GM12873 (cell line): Measurements from ENCODE around the gene LBH.

Experiments
- CTCF ChIP-seq: IDR thresholded peaks from 2 replicates; pipeline ENCODE4 v1.5.1; 2012; ENCODE audit warnings: low read depth, mild to moderate bottlenecking, moderate library complexity, low read length, control low read depth; ENCODE audit not compliant: insufficient read depth; ENCODE audit errors: missing control alignments

LBH gene

GRCh38 chr2:30216157-30216556 is 15.2 kb upstream of the LBH start:
- no peak for TF ChIP-seq CTCF

DNA sequence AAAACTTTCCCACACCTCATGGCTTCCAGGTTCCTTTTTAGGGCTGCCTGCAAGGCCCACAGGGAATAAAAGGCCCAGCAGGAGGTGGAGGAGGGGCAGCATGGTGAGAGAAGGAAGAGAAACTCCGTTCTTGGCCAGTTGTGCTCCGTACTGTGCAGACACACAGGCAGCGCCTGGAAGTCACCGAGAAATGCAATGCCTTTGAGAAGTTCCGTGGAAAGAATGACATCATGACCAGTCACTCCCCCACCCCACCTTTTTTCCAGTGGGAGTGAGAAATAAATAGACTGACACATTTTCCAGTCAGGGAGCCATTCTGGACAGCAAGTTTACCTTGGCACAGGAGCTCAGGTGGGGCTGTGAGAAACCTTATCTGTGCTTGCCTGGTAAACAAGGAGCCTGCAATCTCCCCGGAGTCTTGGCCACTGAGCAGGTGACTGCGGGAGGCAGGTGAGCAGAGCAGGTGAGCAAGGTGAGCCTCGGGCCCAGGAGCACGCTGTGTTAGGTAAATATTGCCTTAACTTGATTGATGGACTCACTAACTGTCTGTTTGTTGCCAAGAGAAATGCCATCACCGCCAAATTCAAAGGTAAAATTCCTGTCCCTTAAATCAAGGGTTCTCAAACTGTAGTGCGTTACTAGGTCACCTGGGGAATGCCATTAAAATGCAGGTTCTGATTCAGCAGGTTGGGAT is 13.5 kb upstream of the LBH start:
- TF ChIP-seq CTCF = no peak

DNA sequence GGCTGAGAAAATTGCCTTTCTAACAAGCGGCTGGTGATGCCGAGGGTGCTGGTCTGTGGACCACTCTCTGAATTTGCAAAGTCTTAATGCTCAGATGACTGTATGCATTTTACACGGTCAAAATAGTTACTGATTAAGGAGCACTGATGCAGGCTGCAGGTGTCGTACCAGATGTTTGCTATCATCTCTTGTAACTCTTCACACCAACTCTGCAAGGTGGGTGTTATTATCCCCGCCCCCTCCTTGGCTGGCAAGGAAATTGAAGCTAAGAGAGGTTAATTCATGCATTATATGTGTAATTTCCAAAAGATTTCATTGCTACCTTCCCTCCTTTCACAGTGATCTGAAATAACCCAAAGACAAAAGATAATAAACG is 13.0 kb upstream of the LBH start:
- no peak for TF ChIP-seq CTCF

DNA sequence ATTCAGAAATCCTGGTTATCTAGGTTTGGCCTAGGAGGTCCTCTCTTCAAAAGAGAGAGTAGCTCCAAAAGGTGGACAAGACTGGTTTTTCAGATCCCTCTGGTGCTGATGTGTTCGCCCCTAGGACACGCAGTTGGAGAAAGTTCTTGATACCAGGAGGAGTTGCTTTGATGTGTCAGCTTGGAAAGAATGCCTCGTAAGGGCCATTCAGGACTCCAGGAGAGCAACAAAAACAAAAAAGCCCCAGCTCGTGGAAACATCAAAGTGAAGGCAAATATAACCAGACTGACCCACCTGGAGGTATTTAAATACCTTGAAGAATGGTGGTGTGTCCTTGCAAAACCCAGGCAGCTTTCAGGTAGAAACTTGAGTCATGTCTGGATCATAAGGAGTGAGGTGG is 12.5 kb upstream of the LBH start:
- no peak for TF ChIP-seq CTCF

DNA sequence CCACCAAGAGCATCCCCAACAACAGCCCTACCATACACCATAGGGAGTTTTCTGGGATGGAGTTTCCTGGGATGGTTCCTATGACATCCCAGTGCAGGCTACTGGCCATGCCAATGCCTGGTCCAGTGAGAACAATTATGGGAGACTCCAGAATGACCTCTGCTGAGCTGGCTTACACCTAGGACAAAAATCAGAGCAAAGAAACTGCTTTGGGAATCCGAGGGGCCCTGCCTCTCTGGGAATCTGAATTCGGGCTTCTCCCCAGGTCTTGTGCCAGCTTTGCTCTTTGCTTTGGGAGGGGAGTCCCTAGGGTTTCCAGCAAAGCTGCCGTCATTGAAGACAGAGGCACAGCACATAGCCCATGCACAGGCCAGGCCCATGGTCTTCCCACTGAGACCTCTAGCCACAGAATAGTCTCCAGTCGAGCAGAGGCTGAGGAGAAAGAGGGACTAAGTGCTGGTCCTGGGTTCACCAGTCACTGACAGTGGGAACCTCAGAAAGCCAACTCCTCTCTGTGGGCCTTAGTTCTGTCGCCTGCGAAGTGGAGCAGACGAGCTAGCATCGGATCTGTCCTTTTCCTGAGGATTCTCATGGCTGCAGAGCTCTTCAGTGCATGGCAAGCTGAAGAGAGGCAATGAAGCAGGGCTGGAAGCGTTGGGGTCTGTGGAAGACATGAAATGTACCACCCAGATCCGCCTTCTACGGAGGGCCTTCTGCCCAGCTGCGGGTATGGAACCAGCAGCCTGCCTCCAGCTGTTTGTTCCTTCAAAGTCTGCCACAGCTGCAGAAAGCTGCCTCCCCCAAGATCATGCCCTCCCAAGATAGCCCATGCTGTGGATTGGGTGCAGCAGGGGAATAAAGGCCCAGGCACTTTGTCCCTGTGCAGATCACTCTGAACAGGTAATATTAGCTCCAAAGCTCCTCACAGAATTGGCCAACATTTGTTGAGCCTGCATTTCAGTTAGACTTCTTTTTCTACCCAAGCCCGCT is 11.2 kb upstream of the LBH start:
- no peak for TF ChIP-seq CTCF

DNA sequence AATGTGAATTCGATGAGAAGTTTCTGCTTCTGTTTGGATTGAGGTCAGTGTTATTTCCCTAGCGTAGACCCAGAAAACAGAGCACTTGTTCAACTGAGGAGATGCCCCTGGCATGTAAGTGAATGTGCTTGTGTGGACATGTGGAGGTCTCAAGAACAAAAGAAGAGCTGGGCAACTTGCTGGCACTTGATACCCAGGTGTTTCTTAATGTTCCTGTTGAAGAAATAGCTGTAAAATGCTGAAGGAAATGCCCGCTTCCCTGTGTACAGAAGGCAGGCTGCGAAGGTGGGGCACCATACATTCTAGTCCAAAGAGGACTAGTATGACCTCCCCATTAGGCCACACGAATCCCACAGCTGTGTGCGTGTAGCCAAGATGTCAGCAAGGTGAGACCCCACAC is 9.8 kb upstream of the LBH start:
- TF ChIP-seq CTCF = no peak

- no peak for TF ChIP-seq CTCF
These were observed 9.3 kb upstream of the LBH start for GRCh38 chr2:30222031-30222430.
